ENCODE results near the gene WDR33. TPM values are rescaled to one million over a fixed set of nuclear protein-coding genes. Genes with fewer than 3 reads are reported as not detected.

The WDR33 gene
- total RNA-seq, 1 donor: 35.4 TPM

DNA sequence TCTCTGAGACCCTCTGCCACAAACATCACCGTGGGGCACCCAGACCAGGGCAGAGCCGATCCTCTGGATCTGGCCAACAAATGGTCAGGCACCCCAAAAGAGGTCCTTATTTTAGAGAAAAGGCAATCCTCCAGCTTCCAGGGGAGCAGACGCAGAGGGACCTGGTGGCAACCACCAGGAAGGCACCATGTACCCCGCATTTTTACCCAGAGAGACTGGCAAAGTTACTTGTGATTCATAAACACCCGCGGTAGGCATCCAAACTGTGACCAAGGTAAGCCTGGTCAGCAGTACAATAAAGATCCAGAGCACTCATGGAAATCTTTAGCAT, 146.1 kb downstream of the WDR33 start:
- no peak for DNase-seq (ENCODE audit: low read depth)
- no peak overlapping the region for H3K4me3 ChIP-seq (ENCODE audit: low read depth, low read length)
- TF ChIP-seq, protein P1, sequence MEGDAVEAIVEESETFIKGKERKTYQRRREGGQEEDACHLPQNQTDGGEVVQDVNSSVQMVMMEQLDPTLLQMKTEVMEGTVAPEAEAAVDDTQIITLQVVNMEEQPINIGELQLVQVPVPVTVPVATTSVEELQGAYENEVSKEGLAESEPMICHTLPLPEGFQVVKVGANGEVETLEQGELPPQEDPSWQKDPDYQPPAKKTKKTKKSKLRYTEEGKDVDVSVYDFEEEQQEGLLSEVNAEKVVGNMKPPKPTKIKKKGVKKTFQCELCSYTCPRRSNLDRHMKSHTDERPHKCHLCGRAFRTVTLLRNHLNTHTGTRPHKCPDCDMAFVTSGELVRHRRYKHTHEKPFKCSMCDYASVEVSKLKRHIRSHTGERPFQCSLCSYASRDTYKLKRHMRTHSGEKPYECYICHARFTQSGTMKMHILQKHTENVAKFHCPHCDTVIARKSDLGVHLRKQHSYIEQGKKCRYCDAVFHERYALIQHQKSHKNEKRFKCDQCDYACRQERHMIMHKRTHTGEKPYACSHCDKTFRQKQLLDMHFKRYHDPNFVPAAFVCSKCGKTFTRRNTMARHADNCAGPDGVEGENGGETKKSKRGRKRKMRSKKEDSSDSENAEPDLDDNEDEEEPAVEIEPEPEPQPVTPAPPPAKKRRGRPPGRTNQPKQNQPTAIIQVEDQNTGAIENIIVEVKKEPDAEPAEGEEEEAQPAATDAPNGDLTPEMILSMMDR (IDR thresholded peaks at IDR 0.05; ENCODE audit: insufficient read depth, low read depth, low read length): no peak

DNA sequence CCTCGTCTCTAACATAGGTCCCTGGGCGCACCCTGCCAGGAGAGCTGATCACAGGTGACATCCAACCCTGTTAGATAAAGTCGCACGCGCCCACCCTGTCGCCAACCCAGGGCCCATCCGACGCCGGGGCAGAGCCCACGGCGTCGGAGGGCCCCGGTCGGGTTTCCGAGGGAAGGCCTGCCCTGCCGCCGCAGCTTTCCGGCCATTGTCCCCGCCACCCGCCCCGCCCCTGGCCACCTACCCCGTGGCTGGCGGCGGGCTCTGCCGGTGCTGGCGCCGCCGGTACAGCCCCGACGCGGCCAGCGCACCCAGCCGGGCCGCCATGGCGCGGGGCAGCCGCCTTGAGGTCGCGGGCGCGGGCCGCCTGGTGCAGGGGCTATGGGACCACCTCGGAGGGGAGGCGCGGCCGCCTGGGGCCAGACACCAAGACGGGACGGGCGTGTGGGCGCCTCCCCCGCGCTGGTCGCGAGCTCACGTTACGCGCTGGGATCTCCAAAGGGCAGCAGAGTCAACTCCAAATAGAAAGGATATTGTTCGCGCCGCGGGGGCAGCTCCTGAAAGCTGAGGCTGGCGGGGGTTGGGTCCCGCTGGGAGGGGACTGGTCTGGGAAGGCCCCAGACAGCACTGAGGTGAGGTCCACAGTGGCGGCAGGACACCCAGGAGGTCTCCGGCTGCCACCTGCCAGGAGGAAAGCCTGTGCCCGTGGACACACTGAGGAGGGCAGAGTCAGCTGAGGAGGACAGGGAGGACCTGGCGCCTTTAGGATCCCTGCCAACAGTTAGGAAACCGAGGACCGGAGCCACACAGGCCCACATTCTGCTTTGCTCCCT, 146.7 kb downstream of the WDR33 start:
- no peak overlapping the region for H3K4me3 ChIP-seq (ENCODE audit: low read depth, low read length)
- TF ChIP-seq, protein P1 (IDR thresholded peaks at IDR 0.05; ENCODE audit: insufficient read depth, low read depth, low read length): no peak
- DNase-seq (ENCODE audit: low read depth): no peak

DNA sequence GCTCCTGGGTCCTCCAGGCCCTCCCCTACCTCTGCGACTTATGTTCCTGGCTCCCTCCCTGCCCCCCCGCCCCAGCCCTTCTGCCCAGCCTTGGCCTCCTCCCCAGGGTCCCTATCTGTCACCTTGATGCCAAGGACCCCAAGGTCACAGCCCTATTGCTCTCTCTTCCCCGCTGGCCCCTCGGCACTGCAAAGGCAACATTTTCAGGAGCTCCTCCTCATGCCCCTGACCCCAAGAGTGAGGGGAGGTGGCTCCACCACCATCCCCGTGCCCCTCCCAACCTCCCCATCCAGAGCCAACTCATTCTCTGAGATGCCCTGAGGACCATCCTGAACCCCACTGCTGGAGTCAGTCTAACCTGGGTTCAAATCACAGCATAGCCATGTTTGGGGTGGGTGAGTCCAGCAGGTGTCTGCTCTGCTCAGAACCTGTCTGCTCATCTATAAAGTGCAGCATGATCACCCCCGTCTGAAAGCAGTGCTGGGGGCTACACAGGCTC, 147.4 kb downstream of the WDR33 start:
- no peak overlapping the region for H3K4me3 ChIP-seq (ENCODE audit: low read depth, low read length)
- TF ChIP-seq, protein P1 (IDR thresholded peaks at IDR 0.05; ENCODE audit: insufficient read depth, low read depth, low read length): no peak
- DNase-seq (ENCODE audit: low read depth): no peak

DNA sequence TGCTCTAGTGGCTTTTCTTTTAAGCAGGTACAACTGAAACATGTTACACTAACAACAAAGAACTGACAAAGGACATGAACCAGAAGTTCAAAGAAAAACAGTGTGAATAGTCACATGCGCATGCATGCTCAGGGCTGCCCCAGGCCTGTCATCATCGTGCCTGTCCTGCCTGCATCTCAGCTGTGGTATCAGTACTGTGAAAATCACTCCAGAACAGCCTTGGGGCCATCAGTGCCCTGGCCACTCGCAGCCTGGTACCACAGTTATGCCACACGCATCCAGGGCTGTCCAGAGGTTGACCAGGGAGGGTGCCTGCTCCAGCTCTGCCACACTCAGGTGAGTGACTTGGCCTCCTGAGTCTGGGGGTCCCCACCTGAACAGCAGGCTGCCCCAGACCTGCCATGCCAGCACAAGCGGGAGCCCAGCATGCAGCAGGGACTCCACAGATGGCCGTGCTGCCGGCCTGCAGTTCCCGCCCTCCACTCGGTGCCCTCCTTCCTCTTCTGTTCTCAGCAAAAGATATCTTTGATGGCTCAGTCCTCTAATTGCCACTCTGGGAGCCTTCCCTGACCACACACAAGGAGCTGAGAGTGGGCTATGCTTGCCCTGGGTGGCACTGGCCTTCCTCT, 147.9 kb downstream of the WDR33 start:
- no peak overlapping the region for H3K4me3 ChIP-seq (ENCODE audit: low read depth, low read length)
- TF ChIP-seq, protein P1 (IDR thresholded peaks at IDR 0.05; ENCODE audit: insufficient read depth, low read depth, low read length): no peak
- DNase-seq (ENCODE audit: low read depth): no peak

DNA sequence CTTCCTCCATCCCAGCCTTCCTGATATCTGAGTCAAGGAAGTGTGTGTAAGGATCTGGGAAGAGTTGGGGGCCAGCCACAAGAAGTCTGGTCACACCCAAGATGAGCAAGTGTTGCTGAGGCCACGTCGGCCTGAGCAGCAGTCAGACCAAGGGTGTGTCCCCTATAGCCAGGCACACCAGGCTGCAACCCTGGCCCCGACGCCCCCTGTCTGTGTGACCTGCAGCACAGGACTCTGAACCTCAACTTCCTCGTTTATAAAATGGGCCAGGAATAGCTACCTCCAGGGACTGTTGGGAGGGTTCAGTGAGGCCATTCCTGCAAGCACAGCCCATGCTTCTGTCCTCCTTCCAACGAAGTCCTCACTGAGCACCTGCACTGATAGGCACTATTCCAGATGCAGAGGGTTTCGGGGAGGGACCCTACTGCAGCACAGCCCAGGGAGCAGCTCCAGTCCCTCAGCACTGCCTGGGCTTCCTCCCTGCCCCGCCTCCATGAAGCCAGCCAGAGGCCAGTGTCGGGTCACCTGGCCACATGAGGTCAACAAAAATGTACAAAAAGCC, 148.9 kb downstream of the WDR33 start:
- peak; percentile 32 for DNase-seq (ENCODE audit: low read depth)
- TF ChIP-seq, protein P1 (IDR thresholded peaks at IDR 0.05; ENCODE audit: insufficient read depth, low read depth, low read length): no peak
- no peak overlapping the region for H3K4me3 ChIP-seq (ENCODE audit: low read depth, low read length)

DNA sequence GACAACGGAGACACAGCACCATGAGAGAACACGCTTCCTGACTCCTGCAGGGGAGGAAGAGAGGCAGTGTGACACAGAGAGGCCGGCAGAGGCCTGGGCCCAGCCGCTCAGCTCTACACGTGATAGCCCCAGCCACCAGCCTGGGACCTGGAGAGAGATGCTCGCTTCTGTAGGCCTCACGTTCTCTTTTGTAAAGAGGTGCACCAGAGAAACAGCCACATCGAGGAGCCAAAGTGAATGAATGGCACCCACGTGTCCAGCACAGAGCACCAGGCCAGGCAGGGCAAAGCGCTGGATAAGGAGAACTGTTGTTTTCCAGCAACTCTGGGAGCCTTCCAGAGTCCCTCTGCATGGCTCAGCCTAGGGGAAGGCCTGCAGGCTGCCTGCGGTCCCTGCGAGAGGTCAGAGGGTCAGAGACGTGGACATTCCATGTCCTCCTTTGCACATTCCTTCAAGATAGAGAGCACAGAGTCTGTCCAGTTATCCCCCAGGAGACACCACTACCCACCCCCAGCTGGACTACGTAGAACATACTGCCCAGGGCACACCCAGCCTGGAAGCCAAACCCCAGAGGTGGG, 149.8 kb downstream of the WDR33 start:
- H3K4me3 ChIP-seq (ENCODE audit: low read depth, low read length): no peak overlapping the region
- DNase-seq (ENCODE audit: low read depth): peak; percentile 87
- TF ChIP-seq, protein P1 (IDR thresholded peaks at IDR 0.05; ENCODE audit: insufficient read depth, low read depth, low read length): no peak

All from fibroblast of villous mesenchyme (primary cell).